NCI-H524 (cell line): Measurements from ENCODE around the gene FBXL19.

ENCODE experiments used
- DNase-seq, 2 experiments: peaks; one replicate each; lab custom pipeline; 2025; lab: John Stamatoyannopoulos, UW

Gene FBXL19

DNA sequence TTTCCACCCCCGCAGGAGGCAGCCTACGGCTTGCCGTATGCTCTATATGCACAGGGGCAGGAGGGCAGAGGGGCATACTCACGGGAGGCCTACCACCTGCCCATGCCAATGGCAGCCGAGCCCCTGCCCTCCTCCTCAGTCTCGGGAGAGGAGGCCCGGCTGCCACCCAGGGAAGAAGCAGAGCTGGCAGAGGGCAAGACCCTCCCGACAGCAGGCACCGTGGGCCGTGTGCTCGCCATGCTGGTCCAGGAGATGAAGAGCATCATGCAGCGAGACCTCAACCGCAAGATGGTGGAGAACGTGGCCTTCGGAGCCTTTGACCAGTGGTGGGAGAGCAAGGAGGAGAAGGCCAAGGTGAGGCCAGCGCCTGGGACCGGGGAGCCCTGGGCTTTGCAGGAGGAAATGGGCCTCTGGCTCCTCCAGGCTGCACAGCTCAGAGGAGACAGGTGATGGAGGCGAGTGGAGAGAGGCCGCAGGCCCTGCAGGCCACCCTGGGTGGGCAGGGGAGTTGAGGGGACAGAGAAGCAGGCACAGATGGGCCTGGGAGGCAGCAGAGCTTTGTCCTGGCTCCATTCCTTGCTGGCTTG is 42.8 kb downstream of the FBXL19 start:
- DNase-seq: no peak

DNA sequence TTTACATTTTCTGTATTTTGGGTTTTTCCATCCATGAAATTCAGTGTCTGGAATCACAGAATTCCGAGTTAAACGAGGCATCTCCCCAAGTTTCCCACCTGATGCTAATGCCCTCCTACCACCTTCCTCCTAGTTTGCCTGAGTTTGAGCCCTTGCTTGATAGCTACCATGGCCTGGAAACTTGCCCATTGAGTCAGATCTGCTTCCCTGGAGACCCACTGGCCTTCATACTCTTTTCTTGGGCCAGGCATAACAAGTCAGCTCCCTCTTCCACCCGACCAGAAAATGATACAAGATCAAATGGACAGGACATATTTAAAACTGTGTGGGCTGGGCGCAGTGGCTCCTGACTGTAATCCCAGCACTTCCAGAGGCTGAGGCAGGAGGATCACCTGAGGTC is 44.4 kb downstream of the FBXL19 start:
- no peak for DNase-seq

DNA sequence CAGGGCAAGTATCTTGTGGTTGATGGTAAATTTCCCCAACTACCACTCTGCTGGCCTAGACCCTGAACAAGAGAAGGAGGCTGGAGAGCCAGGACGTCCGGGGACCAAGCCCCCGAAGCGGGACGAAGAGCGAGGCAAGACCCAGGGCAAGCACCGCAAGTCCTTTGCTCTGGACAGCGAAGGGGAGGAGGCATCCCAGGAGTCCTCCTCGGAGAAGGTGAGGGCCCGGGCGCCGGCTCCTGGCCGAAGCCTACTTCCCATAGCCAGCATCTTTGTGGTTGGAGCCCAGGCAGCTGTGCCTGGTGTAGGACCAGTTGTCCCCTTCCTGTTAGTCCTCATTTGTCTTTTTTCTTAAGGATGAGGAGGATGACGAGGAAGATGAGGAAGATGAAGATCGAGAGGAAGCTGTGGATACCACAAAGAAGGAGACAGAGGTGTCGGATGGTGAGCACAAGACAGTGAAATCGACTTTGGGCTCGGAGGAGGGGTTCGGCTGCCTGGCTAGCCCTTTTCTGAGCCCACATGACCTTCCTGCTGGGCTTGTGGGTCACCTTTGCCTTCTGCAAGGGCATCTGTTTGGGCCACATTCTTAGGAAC is 46.0 kb downstream of the FBXL19 start:
- no peak for DNase-seq

DNA sequence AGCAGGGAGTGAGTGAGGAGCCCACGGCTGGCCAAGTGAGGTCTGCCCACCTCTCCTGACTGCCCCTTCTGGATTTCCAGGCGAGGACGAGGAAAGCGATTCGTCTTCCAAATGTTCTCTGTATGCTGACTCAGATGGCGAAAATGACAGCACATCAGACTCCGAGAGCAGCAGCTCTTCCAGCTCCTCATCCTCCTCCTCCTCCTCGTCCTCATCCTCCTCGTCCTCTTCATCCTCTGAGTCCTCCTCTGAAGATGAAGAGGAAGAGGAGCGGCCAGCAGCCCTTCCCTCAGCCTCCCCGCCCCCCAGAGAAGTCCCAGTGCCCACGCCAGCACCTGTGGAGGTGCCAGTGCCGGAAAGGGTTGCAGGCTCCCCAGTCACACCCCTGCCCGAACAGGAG is 47.9 kb downstream of the FBXL19 start:
- no peak for DNase-seq

DNA sequence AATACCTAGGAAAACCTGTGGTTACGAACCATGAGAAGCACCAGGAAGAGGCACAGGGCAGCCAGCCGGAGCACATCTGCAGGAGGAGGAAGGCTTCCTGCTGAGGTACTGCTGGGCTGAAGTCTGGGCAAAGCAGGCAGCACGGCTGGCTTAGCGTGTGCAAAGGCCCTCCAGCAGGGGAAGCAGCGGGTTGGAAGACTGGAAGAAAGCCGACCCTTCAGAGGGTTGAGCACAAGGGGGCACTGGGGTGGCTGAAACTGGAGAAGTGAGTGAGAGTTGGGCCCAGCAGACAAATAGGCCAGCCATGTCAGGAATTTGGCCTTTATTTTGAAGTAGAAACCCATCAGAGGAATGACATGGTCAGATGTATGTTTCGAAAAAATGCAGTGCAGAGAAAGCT is 49.5 kb downstream of the FBXL19 start:
- DNase-seq: no peak

DNA sequence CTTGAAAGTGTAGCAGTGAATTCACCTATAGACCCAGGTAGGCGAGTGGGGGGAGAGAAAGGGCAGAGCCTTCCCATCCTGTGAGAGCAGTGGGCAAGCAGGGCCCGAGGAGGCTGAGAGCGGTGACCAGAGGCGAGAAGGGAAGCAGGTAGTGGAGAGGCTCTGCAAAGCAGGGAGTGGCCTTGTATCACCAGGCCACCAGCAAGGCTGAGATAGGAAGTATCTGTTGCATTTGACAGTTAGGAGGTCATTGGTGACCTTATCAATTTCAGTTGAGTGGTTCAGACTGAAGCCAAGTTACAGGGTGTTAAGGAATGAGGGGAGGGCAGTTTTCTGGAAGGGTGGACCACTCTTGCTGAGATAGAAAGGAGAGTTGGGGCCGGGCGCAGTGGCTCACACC is 51.0 kb downstream of the FBXL19 start:
- DNase-seq: no peak

DNA sequence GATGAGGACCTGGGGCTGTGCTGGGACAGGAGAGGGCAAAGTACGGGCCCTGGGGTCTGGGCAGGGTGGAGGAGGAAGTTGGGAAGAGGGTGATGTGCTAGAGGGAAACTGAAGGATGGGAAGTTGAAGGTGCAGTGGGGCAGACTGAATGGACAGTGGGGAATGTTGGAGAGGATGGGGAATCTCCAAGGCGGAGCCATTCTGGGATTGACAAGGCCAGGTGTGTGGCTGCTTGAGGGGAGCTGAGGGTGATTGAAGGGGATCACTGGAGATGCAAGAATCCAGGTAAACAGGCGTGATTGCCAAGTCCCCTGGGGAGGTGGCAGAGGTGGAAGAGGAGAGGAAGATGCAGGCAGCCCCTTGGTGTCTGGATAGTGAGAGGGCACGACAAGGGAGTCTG is 53.1 kb downstream of the FBXL19 start:
- DNase-seq: no peak

DNA sequence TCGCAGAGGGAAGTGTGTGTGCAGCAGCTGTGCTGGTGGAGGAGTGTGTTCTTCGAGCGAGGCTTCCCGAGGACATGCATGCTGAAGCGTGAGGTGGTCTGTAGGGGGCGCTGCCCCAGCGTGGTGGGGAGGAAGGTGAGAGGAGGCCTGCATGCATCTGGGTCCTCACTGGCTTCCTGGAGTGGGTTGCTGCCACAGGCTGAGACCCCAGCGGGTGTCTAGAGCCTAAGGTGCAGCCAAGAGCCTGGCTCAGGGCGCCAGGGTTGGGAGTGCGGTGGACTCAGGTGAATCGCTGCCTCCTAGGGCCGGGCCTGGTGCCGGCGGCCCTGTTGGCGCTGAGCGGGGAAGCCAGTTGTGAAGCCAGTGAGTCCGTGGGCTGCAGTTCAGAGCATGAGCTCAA is 54.1 kb downstream of the FBXL19 start:
- DNase-seq: no peak

DNA sequence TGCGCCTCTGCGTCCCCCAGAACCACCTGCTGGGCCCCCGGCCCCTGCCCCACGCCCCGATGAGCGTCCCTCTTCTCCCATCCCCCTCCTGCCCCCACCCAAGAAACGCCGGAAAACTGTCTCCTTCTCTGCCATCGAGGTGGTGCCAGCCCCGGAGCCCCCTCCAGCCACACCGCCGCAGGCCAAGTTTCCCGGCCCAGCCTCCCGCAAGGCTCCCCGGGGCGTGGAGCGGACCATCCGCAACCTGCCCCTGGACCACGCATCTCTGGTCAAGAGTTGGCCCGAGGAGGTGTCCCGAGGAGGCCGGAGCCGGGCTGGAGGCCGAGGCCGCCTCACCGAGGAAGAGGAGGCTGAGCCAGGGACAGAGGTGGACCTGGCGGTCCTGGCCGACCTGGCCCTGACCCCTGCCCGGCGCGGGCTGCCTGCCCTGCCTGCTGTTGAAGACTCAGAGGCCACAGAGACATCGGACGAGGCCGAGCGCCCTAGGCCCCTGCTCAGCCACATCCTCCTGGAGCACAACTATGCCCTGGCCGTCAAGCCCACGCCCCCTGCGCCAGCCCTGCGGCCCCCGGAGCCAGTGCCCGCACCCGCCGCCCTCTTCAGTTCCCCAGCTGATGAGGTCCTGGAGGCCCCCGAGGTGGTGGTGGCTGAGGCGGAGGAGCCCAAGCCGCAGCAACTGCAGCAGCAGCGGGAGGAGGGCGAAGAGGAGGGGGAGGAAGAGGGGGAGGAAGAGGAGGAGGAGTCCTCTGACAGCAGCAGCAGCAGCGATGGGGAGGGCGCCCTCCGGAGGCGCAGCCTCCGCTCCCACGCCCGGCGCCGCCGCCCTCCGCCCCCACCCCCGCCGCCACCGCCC is 56.0 kb downstream of the FBXL19 start:
- DNase-seq: no peak

DNA sequence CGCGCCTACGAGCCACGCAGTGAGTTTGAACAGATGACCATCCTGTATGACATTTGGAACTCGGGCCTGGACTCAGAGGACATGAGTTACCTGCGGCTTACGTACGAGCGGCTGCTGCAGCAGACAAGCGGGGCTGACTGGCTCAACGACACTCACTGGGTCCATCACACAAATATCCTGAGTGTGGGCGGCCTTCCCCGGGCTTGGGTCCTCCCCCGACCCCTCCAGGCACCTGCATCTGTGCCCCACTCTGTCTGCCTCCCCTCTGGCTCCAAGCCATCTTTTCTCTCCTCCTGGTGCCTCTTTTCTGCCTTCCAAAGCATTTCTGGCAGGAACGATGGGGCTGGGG is 56.6 kb downstream of the FBXL19 start:
- no peak for DNase-seq

DNA sequence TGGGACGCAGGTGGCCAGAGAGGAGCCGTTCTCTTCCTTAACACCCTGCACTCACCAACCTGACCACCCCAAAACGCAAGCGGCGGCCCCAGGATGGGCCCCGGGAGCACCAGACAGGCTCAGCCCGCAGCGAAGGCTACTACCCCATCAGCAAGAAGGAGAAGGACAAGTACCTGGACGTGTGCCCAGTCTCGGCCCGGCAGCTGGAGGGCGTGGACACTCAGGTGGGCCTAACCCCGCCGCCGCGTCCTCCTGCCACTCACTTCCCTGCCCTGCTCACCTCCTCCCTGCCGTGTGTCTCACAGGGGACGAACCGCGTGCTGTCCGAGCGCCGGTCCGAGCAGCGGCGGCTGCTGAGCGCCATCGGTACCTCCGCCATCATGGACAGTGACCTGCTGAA is 57.1 kb downstream of the FBXL19 start:
- no peak for DNase-seq

DNA sequence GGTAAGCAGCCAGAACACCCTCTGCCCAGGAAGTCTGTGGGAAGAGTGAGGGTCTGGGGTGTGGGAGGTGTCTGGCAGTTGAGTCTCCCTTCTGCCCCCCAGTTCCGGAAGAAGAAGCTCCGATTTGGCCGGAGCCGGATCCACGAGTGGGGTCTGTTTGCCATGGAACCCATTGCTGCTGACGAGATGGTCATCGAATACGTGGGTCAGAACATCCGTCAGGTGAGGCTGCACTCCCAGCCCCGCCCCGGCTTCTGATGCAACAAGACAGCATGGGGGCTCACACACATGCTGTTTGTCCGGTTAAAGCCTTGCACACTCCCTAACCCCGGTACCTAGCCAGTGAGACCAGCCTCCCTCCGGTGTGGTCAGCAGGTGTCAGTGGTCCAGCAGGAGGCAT is 57.6 kb downstream of the FBXL19 start:
- no peak for DNase-seq

DNA sequence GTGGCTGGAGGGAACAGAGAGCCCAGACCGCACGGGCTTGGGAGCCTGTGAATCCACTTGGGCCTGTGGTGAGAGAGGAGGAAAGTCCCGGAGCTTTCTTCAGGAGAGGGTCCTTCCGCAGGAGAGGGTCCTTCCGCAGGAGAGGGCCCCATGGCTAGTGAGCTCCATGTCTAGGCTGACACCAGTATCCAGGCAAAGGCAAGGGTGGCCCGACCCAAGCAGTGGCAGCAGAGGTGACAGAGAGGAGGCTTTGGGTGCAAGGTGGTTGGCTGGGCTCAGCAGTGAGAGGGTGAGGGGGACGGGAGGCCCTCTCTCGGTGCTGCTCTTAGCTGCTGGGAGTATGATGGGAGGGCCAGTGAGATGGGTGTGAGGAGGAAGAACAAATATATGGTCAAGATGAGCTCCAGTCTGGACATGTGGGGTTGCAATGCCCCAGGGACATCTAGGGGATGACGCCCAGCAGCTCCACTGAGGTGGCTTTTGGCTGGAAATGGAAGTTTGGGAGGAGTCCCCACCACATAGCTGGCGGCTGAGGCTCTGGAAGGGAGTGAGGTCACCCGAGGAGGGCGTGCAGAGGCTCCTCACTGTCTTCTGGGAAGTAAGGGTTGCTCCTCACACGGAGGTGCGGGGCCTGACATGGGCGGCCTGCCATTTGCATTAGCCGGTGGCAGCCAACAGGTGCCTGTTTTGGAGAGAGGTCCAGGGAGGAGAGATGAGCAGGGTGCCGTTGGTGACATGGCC is 59.3 kb downstream of the FBXL19 start:
- DNase-seq: no peak

DNA sequence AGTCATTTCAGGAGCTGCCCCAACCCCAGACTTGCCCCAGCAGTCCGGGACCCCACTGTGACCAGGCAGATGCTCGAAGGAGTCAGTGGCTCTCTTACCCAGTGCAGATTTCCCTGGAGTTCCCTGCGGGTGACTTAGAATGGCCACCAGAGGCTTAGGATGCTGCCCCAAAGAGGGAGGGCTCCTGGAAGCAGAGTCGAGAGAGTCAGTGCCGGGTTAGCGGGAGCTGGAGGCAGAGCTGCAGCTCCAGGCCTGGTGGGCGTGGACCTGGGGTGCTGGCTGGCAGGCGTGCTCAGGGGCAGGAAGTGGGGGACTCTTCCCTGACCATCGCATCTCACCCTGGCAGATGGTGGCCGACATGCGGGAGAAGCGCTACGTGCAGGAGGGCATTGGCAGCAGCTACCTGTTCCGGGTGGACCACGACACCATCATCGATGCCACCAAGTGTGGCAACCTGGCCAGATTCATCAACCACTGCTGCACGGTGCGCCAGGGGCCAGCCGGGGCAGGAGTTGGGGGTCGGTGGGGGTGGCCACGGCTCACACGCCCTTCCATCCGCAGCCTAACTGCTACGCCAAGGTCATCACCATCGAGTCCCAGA is 60.0 kb downstream of the FBXL19 start:
- DNase-seq: no peak

DNA sequence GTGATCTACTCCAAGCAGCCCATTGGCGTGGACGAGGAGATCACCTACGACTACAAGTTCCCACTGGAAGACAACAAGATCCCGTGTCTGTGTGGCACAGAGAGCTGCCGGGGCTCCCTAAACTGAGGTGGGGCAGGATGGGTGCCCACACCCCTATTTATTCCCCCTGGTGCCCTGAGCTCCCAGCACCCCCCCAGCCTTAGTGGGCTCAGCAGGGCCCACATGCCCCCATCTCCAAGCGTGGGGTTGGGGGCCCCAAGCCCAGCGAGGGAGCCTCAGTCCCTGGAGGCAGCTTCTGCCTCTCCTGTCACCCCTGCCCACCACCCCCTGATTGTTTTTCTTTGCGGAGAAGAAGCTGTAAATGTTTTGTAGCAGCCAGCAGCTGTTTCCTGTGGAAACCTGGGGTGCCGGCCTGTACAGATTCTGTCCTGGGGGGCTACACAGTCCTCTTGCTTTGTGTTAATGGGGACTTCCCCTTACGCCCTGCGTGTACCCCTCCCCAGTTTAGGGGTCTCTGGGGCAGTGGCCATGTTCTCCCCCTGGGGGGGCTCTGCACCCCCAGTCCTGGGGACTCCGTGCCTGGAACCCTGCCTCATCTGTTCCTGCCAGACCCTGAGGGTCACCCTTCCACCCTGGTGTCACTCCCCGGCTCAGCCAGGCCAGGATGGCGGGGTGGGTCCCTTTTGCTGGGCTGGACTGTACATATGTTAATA is 60.7 kb downstream of the FBXL19 start:
- no peak for DNase-seq

DNA sequence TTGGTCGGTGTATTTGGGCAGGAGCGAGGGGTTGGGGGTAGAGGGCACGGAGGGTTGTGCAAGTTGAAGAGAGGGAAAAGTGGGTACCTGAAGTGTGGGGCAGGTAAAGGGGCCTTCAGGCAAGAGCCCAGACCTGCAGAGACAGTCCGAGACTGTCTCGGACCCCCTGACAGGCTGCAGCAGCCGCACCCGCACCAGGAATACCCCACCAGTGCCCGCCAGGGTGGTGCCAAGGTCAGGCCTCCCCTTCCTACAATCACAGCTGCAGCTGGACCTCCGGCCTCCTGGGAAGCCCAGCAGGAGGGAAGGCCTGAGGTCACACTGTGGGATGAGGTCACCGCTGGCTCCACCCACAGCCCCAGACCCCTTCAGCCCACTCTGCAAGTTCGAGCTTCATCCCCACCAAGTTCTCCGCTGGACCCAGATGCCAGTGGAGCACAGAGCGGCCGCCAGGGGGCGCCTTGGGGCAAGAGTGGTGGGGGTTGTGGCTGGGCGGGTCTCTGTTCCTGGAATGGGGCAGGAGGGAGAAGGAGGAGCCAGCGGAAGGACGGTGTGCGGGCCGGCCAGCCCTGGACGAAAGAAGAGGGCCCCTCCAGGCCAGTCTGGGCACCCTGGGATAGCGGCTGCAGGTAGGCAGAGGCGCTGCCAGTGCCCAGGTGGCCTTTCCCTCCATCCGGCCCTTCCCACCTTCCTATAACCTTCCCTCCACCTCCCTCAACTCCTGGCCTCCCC is 61.5 kb downstream of the FBXL19 start, which contains the start of gene HSD3B7:
Gene HSD3B7 (plus strand): TSS at position 539 of the 732 bp plus-strand sequence. CDS start 452 bp downstream, outside the sequence.
- peak; percentile 63 to 75 for DNase-seq

DNA sequence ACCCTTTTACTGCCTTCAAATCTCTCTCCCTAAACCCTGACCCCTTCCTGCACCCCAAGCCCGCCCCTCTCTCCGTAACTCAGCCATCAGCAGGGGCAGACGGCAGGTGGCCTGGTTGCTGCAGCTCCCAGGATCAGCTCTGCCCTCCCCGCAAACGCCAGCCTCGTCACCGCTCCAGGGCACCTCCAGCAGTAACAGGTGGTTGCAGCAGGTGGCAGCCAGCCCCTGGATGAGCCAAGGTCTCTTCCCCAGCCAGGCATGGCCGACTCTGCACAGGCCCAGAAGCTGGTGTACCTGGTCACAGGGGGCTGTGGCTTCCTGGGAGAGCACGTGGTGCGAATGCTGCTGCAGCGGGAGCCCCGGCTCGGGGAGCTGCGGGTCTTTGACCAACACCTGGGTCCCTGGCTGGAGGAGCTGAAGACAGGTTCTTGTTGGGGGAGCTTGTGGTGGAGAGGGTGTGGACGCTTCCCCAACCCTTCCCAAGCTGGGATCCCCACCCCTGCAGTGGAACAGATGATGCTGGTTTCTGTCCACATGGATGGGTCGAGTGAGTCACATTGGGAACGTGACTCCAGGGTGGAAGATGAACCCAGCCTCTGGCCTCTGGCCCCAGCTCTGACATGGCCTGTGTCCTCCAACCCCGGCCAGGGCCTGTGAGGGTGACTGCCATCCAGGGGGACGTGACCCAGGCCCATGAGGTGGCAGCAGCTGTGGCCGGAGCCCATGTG is 62.2 kb downstream of the FBXL19 start:
- peak; percentile 62 to 75 for DNase-seq

DNA sequence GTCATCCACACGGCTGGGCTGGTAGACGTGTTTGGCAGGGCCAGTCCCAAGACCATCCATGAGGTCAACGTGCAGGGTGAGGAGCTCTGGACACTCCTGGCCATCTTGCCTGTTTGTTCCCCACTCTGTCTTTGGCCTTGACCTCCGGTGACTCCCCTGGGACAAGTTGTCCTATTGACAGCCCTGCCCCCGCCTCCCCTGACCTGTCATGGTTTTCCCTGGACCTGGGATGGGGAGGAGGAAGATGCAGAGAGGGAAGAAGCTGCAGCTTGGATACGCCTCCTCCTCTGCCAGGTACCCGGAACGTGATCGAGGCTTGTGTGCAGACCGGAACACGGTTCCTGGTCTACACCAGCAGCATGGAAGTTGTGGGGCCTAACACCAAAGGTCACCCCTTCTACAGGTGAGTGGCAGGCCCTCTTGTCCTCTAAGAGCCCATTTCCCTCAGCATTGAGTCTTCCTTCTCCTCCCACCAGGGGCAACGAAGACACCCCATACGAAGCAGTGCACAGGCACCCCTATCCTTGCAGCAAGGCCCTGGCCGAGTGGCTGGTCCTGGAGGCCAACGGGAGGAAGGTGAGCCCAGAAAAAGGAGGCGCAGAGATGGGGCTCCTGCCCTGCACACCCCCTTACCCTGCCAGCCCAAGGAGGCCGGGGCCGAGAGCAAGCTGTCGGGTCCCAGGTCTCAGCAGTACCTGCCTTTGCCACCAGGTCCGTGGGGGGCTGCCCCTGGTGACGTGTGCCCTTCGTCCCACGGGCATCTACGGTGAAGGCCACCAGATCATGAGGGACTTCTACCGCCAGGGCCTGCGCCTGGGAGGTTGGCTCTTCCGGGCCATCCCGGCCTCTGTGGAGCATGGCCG is 63.0 kb downstream of the FBXL19 start:
- DNase-seq: no peak

DNA sequence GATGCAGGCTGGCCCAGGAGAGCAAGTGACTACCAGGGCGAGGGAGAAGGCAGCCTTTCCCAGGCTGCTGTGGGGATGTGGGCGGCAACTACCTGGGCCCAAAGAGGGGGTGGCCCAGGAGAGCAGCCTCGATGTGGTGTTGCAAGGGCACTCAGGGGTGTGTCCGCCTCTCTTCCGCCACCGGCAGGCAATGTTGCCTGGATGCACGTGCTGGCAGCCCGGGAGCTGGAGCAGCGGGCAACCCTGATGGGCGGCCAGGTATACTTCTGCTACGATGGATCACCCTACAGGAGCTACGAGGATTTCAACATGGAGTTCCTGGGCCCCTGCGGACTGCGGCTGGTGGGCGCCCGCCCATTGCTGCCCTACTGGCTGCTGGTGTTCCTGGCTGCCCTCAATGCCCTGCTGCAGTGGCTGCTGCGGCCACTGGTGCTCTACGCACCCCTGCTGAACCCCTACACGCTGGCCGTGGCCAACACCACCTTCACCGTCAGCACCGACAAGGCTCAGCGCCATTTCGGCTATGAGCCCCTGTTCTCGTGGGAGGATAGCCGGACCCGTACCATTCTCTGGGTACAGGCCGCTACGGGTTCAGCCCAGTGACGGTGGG is 64.3 kb downstream of the FBXL19 start:
- no peak for DNase-seq
